Upper lobe of left lung (tissue), 4 donors: Measurements from ENCODE around the gene DACH1.

ENCODE experiments used
- CTCF ChIP-seq, 6 experiments: fragments of 450-650 bp in 4 of 6; fragments of 200-600 bp in 2 of 6; sonication (generic) in 2 of 6; IDR thresholded peaks; one replicate each; pipeline ENCODE4 v1.5.1; 2016 to 2019; ENCODE audit warnings: antibody characterized with exemption in 6 of 6
- EP300 ChIP-seq, 4 donors: sonication (generic); formaldehyde crosslinking; IDR thresholded peaks; one replicate each; pipeline ENCODE4 v1.5.1; 2017; ENCODE audit warnings: antibody characterized with exemption in 4 of 4, control low read depth in 2 of 4

- TF ChIP-seq CTCF (IDR thresholded peaks at IDR 0.05) (no peak), EP300 (IDR thresholded peaks at IDR 0.05) (no peak)
Measured at GRCh38 chr13:71789693-71790329, 77.2 kb downstream of the DACH1 start.
